OCI-LY1 (cell line): ENCODE measurements around the gene KIRREL3.

Experiments used
- H2AFZ ChIP-seq: fragments of 200-600 bp; sonication (generic), shearing (Covaris generic); 2 replicates; pipeline ENCODE4 v1.6.0; 2014; ENCODE audit warnings: antibody characterized with exemption, mild to moderate bottlenecking, low read length
- H3F3A ChIP-seq: fragments of 200-600 bp; sonication (generic), shearing (Covaris generic); 2 replicates; pipeline ENCODE4 v1.6.0; 2014; ENCODE audit warnings: mild to moderate bottlenecking, antibody characterized with exemption, low read length, moderate library complexity; ENCODE audit not compliant: insufficient read depth
- H3K27ac ChIP-seq: fragments of 200-600 bp; sonication (generic); 2 replicates; pipeline ENCODE4 v1.5.1; 2014; ENCODE audit warnings: low read length, mixed run types, mild to moderate bottlenecking, low read depth; ENCODE audit not compliant: poor library complexity, severe bottlenecking
- H3K27me3 ChIP-seq: fragments of 200-600 bp; sonication (generic); 2 replicates; pipeline ENCODE4 v1.6.0; 2014; ENCODE audit warnings: antibody characterized with exemption, mild to moderate bottlenecking, low read length, moderate library complexity; ENCODE audit not compliant: insufficient read depth
- H3K36me3 ChIP-seq: fragments of 200-600 bp; sonication (generic); 2 replicates; pipeline ENCODE4 v1.6.1; 2014; ENCODE audit warnings: mild to moderate bottlenecking, antibody characterized with exemption, low read length, moderate library complexity, mixed read lengths; ENCODE audit not compliant: insufficient read depth
- H3K4me1 ChIP-seq: fragments of 200-600 bp; sonication (generic); 2 replicates; pipeline ENCODE4 v1.5.1; 2014; ENCODE audit warnings: mild to moderate bottlenecking, low read length, moderate library complexity; ENCODE audit not compliant: insufficient read depth, severe bottlenecking
- H3K4me2 ChIP-seq: fragments of 200-600 bp; sonication (generic), shearing (Covaris generic); 2 replicates; pipeline ENCODE4 v1.6.1; 2014; ENCODE audit warnings: low read length
- H3K4me3 ChIP-seq: fragments of 200-600 bp; sonication (generic); 2 replicates; pipeline ENCODE4 v1.5.1; 2014; ENCODE audit warnings: low read length, low read depth, mild to moderate bottlenecking, mixed read lengths; ENCODE audit not compliant: poor library complexity, severe bottlenecking
- H3K79me2 ChIP-seq: fragments of 200-600 bp; shearing (Covaris generic); 2 replicates; pipeline ENCODE4 v1.6.1; 2016; ENCODE audit warnings: mixed run types, low read length, mixed read lengths; ENCODE audit not compliant: insufficient read depth
- H3K9ac ChIP-seq: fragments of 200-600 bp; sonication (generic), shearing (Covaris generic); 2 replicates; pipeline ENCODE4 v1.6.1; 2014; ENCODE audit warnings: mild to moderate bottlenecking, low read length, mixed read lengths
- H3K9me2 ChIP-seq: fragments of 200-600 bp; sonication (generic), shearing (Covaris generic); 2 replicates; pipeline ENCODE4 v1.6.1; 2014; ENCODE audit warnings: low read depth, mild to moderate bottlenecking, low read length, mixed read lengths
- H3K9me3 ChIP-seq: fragments of 200-600 bp; shearing (Covaris generic); 2 replicates; pipeline ENCODE4 v1.6.1; 2014; ENCODE audit warnings: low read length, mixed read lengths
- H4K20me1 ChIP-seq: fragments of 200-600 bp; sonication (generic), shearing (Covaris generic); 2 replicates; pipeline ENCODE4 v1.6.0; 2016; ENCODE audit warnings: mild to moderate bottlenecking, low read length; ENCODE audit not compliant: insufficient read depth
- CTCF ChIP-seq: fragments of 200-600 bp; sonication (generic), shearing (Covaris generic); IDR thresholded peaks from 2 replicates; pipeline ENCODE4 v1.5.1; 2017; ENCODE audit warnings: mild to moderate bottlenecking, antibody characterized with exemption, low read length, moderate library complexity, mixed read lengths
- EZH2 ChIP-seq: fragments of 200-600 bp; sonication (generic), shearing (Covaris generic); IDR thresholded peaks from 2 replicates; pipeline ENCODE4 v1.8.0; 2017; ENCODE audit warnings: borderline replicate concordance, mixed run types, mild to moderate bottlenecking, antibody characterized with exemption, low read length, moderate library complexity, mixed read lengths

The KIRREL3 gene

DNA sequence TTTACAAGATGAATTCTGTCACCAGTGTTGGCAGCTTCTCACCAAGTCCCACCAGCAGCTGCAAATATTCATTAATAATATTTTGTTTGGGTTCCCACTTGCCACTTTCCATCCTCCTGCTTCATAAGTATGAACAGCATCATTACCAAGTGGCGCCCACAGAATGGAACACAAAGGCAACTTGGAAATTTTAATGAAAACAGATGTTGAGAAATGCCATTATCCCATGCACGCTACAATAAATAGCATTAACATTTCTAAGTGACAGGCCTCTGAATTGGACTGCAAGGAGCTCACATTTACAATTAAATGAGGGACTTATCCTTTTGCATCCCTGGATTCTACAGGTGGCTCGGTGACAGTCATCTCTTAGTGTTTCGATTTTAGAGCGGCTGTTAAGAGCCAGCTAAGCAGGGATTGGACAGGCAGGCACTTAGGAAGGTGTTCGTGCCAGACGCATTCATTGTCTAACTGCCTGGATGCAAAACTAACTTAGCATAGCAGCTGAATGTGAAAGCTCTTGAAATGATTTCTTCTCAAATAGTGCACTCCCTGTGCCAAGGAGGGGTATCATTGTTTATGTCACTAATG is 170.3 kb downstream of the KIRREL3 start:
- TF ChIP-seq EZH2 (no peak), CTCF (no peak)
- H3K9me3 ChIP-seq: no peaks in the 10 kb centered on the region
- H3F3A ChIP-seq: no peaks in the 10 kb centered on the region
- no peaks in the 10 kb centered on the region for H3K79me2 ChIP-seq
- no peak overlapping the region for H2AFZ ChIP-seq
- H3K27ac ChIP-seq: no peak overlapping the region
- H3K9ac ChIP-seq: no peak overlapping the region
- no peak overlapping the region for H3K4me2 ChIP-seq
- H3K9me2 ChIP-seq: no peaks in the 10 kb centered on the region
- H3K36me3 ChIP-seq: no peaks in the 10 kb centered on the region
- H3K27me3 ChIP-seq: no peaks in the 10 kb centered on the region
- no peaks in the 10 kb centered on the region for H3K4me1 ChIP-seq
- H3K4me3 ChIP-seq: no peak overlapping the region
- H4K20me1 ChIP-seq: no peaks in the 10 kb centered on the region

- Histone ChIP-seq H3F3A (no peaks in the 10 kb centered on the region), H4K20me1 (no peaks in the 10 kb centered on the region), H3K4me2 (no peak overlapping the region), H3K27ac (no peak overlapping the region), H3K27me3 (no peaks in the 10 kb centered on the region), H3K9me2 (no peaks in the 10 kb centered on the region), H3K4me1 (no peaks in the 10 kb centered on the region), H3K79me2 (no peaks in the 10 kb centered on the region), H3K36me3 (no peaks in the 10 kb centered on the region), H2AFZ (no peak overlapping the region), H3K9me3 (no peaks in the 10 kb centered on the region), H3K4me3 (no peak overlapping the region), H3K9ac (no peak overlapping the region)
- TF ChIP-seq EZH2 (no peak), CTCF (no peak)
Measured at GRCh38 chr11:126829716-126830115, 170.9 kb downstream of the KIRREL3 start.

- TF ChIP-seq EZH2 (no peak), CTCF (no peak)
- Histone ChIP-seq H3K9me2 (no peaks in the 10 kb centered on the region), H3K4me3 (no peak overlapping the region)
Measured at GRCh38 chr11:126824035-126824607, 176.4 kb downstream of the KIRREL3 start.

More at GRCh38 chr11:126824035-126824607, 176.4 kb downstream of the KIRREL3 start:
- no peaks in the 10 kb centered on the region for H3F3A ChIP-seq
- H3K36me3 ChIP-seq: no peaks in the 10 kb centered on the region
- H3K9ac ChIP-seq: no peak overlapping the region
- H3K4me1 ChIP-seq: no peaks in the 10 kb centered on the region
- H3K9me3 ChIP-seq: no peaks in the 10 kb centered on the region
- H3K27me3 ChIP-seq: no peaks in the 10 kb centered on the region
- no peak overlapping the region for H2AFZ ChIP-seq
- H4K20me1 ChIP-seq: no peaks in the 10 kb centered on the region
- no peaks in the 10 kb centered on the region for H3K79me2 ChIP-seq
- H3K4me2 ChIP-seq: no peak overlapping the region
- H3K27ac ChIP-seq: no peak overlapping the region
